GM12878 (cell line): ENCODE data around the gene ADGRV1. TPM values are rescaled to one million over a fixed set of nuclear protein-coding genes. Genes with fewer than 3 reads are reported as not detected.

Source experiments
- ATAC-seq: fragments of 200-7000 bp; cut with Tn5 transposase; 3 replicates; pipeline ENCODE4 v1.9.1; 2020; ENCODE audit warnings: mild to moderate bottlenecking, moderate library complexity
- BruUV-seq: library from RNA; stranded (reverse); fragments of 400-500 nt; replicated peaks from 2 replicates; lab custom pipeline; 2021; lab: Mats Ljungman, UMichigan
- CTCF ChIA-PET: fragments of 300-600 bp; sonication (Branson Sonifier 250); formaldehyde crosslinking; extraction: SDS; loops from one replicate; lab custom pipeline; 2021; ENCODE audit warnings: inconsistent platforms; lab: Yijun Ruan, JAX
- POLR2A ChIA-PET: fragments of 350-600 bp; formaldehyde crosslinking; extraction: SDS; loops from one replicate; lab custom pipeline; 2021; ENCODE audit warnings: inconsistent platforms; lab: Charles Lee
- RAD21 ChIA-PET: fragments of 300-600 bp; sonication (Branson Sonifier 250); formaldehyde crosslinking; loops from one replicate; lab custom pipeline; 2023; ENCODE audit warnings: antibody characterized with exemption; ENCODE audit not compliant: unreplicated experiment; lab: Charles Lee
- SMC1A ChIA-PET: fragments of 300-600 bp; sonication (Branson Sonifier 250); formaldehyde crosslinking; loops from one replicate; lab custom pipeline; 2023; ENCODE audit not compliant: unreplicated experiment, uncharacterized antibody; lab: Charles Lee
- DNase-seq: peaks from one replicate; pipeline ENCODE4 v3.0.0-alpha.2; 2011; ENCODE audit warnings: low read depth, low spot score
- FAIRE-seq: peaks from 3 replicates; lab custom pipeline; 2011; peaks lifted over from hg19 to GRCh38; lab: Jason Lieb, UNC
- H2AFZ ChIP-seq: 2 replicates; pipeline ENCODE4 v1.6.0; 2011; ENCODE audit warnings: low read depth, low read length, control low read depth; ENCODE audit not compliant: control insufficient read depth
- H3K27ac ChIP-seq: 2 replicates; pipeline ENCODE4 v1.5.1; 2011; ENCODE audit warnings: control low read depth; ENCODE audit not compliant: control insufficient read depth, insufficient read depth
- H3K27me3 ChIP-seq, 2 experiments: replicated peaks in 1 of 2; 2 replicates each; pipeline versions ENCODE4 v1.6.0 to v1.6.1; 2011; ENCODE audit warnings: low read length in 1 of 2; ENCODE audit not compliant: control insufficient read depth in 2 of 2, insufficient read depth in 2 of 2
- H3K36me3 ChIP-seq, 2 experiments: 2 replicates each; pipeline ENCODE4 v1.5.1; 2011; ENCODE audit warnings: low read length in 1 of 2; ENCODE audit not compliant: control insufficient read depth in 2 of 2, insufficient read depth in 2 of 2
- H3K4me1 ChIP-seq: 2 replicates; pipeline ENCODE4 v1.6.1; 2011; ENCODE audit warnings: mild to moderate bottlenecking, low read length, moderate library complexity, mixed read lengths; ENCODE audit not compliant: control insufficient read depth, insufficient read depth
- H3K4me2 ChIP-seq: 2 replicates; pipeline ENCODE4 v1.6.0; 2011; ENCODE audit warnings: control low read depth; ENCODE audit not compliant: control insufficient read depth, insufficient read depth
- H3K4me3 ChIP-seq: fragments of 200-600 bp; sonication (generic); 2 replicates; pipeline ENCODE4 v1.5.1; 2016
- H3K79me2 ChIP-seq: 2 replicates; pipeline ENCODE4 v1.6.0; 2011; ENCODE audit warnings: low read length; ENCODE audit not compliant: control insufficient read depth, insufficient read depth
- H3K9ac ChIP-seq: 2 replicates; pipeline ENCODE4 v1.8.0; 2011; ENCODE audit warnings: low read length, control low read depth, mixed read lengths; ENCODE audit not compliant: control insufficient read depth, insufficient read depth
- H3K9me3 ChIP-seq: replicated peaks from 3 replicates; pipeline ENCODE4 v1.5.1; 2011; ENCODE audit warnings: mild to moderate bottlenecking, low read length; ENCODE audit not compliant: control insufficient read depth, insufficient read depth
- H4K20me1 ChIP-seq: 2 replicates; pipeline ENCODE4 v1.6.0; 2011; ENCODE audit not compliant: control insufficient read depth, insufficient read depth
- CHD1 ChIP-seq: IDR thresholded peaks from 2 replicates; pipeline ENCODE4 v1.6.1; 2012; ENCODE audit warnings: low read depth, low read length, improper control_type of control experiment
- CHD2 ChIP-seq: IDR thresholded peaks from 2 replicates; pipeline ENCODE4 v1.6.1; 2011; ENCODE audit warnings: low read depth, low read length, improper control_type of control experiment, borderline replicate concordance
- CHD4 ChIP-seq: fragments of 200-600 bp; sonication (generic); IDR thresholded peaks from 2 replicates; pipeline ENCODE4 v1.6.1; 2016; ENCODE audit warnings: mild to moderate bottlenecking
- DPF2 ChIP-seq: fragments of 450-650 bp; IDR thresholded peaks from 2 replicates; pipeline ENCODE4 v1.6.1; 2017; ENCODE audit warnings: mild to moderate bottlenecking
- ESRRA ChIP-seq: IDR thresholded peaks from 2 replicates; pipeline ENCODE4 v1.6.1; 2012; ENCODE audit warnings: mild to moderate bottlenecking, low read length, improper control_type of control experiment
- NRF1 ChIP-seq: conservative IDR thresholded peaks from 2 replicates; pipeline ENCODE4 v1.6.1; 2011; ENCODE audit warnings: mild to moderate bottlenecking, low read depth, low read length, improper control_type of control experiment
- PML ChIP-seq: IDR thresholded peaks from 2 replicates; pipeline ENCODE4 v1.6.1; 2012; ENCODE audit warnings: low read length, inconsistent platforms
- POLR2AphosphoS5 ChIP-seq: IDR thresholded peaks from 2 replicates; pipeline ENCODE4 v1.6.1; 2011; ENCODE audit warnings: mild to moderate bottlenecking, low read length, inconsistent platforms
- SIX5 ChIP-seq: IDR thresholded peaks from 2 replicates; pipeline ENCODE4 v1.6.1; 2011; ENCODE audit warnings: mild to moderate bottlenecking, low read depth, low read length, moderate library complexity; ENCODE audit not compliant: severe bottlenecking
- SMAD5 ChIP-seq: IDR thresholded peaks from 2 replicates; pipeline ENCODE4 v1.6.1; 2016; ENCODE audit warnings: antibody characterized with exemption, low read depth
- SMC3 ChIP-seq: IDR thresholded peaks from 2 replicates; pipeline ENCODE4 v1.6.1; 2011; ENCODE audit warnings: low read length, improper control_type of control experiment, borderline replicate concordance
- SREBF2 ChIP-seq: IDR thresholded peaks from 2 replicates; pipeline ENCODE4 v1.6.1; 2012; ENCODE audit warnings: mild to moderate bottlenecking, low read length
- SUZ12 ChIP-seq: fragments of 200-600 bp; sonication (generic); IDR thresholded peaks from one replicate; pipeline ENCODE4 v1.6.1; 2018; ENCODE audit warnings: antibody characterized with exemption, mild to moderate bottlenecking; ENCODE audit not compliant: unreplicated experiment
- ZNF384 ChIP-seq: IDR thresholded peaks from 2 replicates; pipeline ENCODE4 v1.6.1; 2012; ENCODE audit warnings: low read depth, mild to moderate bottlenecking, low read length, improper control_type of control experiment, borderline replicate concordance
- WGBS: methylation state at CpG from one replicate; pipeline ENCODE4 v1.1.6; 2016; ENCODE audit warnings: low lambda C conversion rate; ENCODE audit not compliant: insufficient replicate concordance, insufficient coverage; ENCODE audit errors: missing lambda C conversion rate; 5-methylcytosine and 5-hydroxymethylcytosine counted together
- in situ Hi-C: fragments of 300-500 bp; cut with MboI; formaldehyde crosslinking; loops from 9 replicates; pipeline ENCODE4 v1.14.3; 2018; ENCODE audit warnings: mixed read lengths
- intact Hi-C: fragments of 100-400 bp; cut with micrococcal nuclease; formaldehyde crosslinking; loops from one replicate; pipeline ENCODE4 v1.14.2; 2022; ENCODE audit not compliant: unreplicated experiment
- polyA plus RNA-seq, 11 experiments: library from polyadenylated mRNA; depleted of rRNA in 4 of 11; unstranded in 6 of 11; stranded (reverse) in 5 of 11; fragments of >200 nt; fragmentation: Nextera tagmentation in 4 of 11; fragmentation: Illumina TruSeq in 1 of 11; extraction: Ambion mirVana in 4 of 11; extraction: Trizol in 1 of 11; gene quantifications; 1 replicate in 1 of 11; 2 replicates in 10 of 11; pipeline versions ENCODE4 v1.2.1 to v1.2.3, GENCODE V29; 2011 to 2016; ENCODE audit warnings: inconsistent platforms in 2 of 11, missing spikeins in 2 of 11, low read depth in 1 of 11
- total RNA-seq, 4 experiments: library from RNA; depleted of rRNA in 3 of 4; stranded (reverse); fragments of >200 nt in 3 of 4; fragmentation: Illumina TruSeq in 1 of 4; extraction: Trizol in 1 of 4; gene quantifications; 2 replicates each; pipeline versions ENCODE4 v1.2.1 to v1.2.3, GENCODE V29; 2013 to 2021
- TF ChIP-seq, protein P1 (sequence below): fragments of 450-650 bp; IDR thresholded peaks from 2 replicates; pipeline ENCODE4 v1.6.1; 2016; ENCODE audit warnings: mild to moderate bottlenecking
- TF ChIP-seq, protein P2 (sequence below): fragments of 450-650 bp; IDR thresholded peaks from 2 replicates; pipeline ENCODE4 v1.6.1; 2014; ENCODE audit warnings: mild to moderate bottlenecking
- TF ChIP-seq, protein P3 (sequence below): fragments of 450-650 bp; IDR thresholded peaks from 2 replicates; pipeline ENCODE4 v1.6.1; 2016; ENCODE audit warnings: mild to moderate bottlenecking

Gene ADGRV1
- total and polyA plus RNA-seq, 10 of the 15 experiments (the other 5 are each of a cell fraction or from before 2014, with no cell fraction given): 0.04 to 8.1 (median 0.16) TPM; not detected in 1

DNA sequence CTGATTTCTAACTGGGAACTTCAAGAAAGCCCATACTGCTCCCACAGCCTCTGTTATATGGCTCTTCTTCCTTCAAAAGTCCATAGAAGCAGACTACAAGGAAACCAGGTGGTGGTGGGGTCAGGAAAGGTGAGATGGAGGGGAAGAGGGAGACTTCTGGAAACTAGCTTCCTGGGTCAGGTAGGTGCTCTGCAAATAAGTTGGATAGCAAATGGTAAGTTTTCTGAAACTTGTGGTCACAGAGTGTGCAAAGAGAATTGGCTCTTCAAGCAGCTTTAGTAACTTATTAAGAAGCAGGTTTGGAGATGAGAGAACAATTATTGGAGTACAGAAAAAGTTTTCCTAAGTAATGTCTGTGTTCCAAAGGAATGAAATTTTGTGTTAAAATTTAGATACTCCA lies 316.9 kb downstream of the ADGRV1 start:
- SMC1A ChIA-PET: interaction anchor here (1.3 kb wide), 1 partner anchor 13 kb away, joined by 5 read pairs; no protein-coding TSS in a partner anchor
- no peaks in the 10 kb centered on the region for H3K79me2 ChIP-seq
- no peak overlapping the region for H2AFZ ChIP-seq
- no peaks in the 10 kb centered on the region for H3K36me3 ChIP-seq
- no peak overlapping the region for H3K4me3 ChIP-seq
- TF ChIP-seq PML: no peak
- TF ChIP-seq, protein P1, sequence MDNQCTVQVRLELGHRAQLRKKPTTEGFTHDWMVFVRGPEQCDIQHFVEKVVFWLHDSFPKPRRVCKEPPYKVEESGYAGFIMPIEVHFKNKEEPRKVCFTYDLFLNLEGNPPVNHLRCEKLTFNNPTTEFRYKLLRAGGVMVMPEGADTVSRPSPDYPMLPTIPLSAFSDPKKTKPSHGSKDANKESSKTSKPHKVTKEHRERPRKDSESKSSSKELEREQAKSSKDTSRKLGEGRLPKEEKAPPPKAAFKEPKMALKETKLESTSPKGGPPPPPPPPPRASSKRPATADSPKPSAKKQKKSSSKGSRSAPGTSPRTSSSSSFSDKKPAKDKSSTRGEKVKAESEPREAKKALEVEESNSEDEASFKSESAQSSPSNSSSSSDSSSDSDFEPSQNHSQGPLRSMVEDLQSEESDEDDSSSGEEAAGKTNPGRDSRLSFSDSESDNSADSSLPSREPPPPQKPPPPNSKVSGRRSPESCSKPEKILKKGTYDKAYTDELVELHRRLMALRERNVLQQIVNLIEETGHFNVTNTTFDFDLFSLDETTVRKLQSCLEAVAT: no peak
- no peak for TF ChIP-seq CHD4
- TF ChIP-seq, protein P2, sequence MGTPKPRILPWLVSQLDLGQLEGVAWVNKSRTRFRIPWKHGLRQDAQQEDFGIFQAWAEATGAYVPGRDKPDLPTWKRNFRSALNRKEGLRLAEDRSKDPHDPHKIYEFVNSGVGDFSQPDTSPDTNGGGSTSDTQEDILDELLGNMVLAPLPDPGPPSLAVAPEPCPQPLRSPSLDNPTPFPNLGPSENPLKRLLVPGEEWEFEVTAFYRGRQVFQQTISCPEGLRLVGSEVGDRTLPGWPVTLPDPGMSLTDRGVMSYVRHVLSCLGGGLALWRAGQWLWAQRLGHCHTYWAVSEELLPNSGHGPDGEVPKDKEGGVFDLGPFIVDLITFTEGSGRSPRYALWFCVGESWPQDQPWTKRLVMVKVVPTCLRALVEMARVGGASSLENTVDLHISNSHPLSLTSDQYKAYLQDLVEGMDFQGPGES: no peak
- TF ChIP-seq SIX5: no peak
- H3K9me3 ChIP-seq: no peaks in the 10 kb centered on the region
- H3K4me1 ChIP-seq: no peaks in the 10 kb centered on the region
- CTCF ChIA-PET: interaction anchor here (1.7 to 1.8 kb wide), 2 partner anchors 10 to 11 kb away, joined by 4 to 8 read pairs; no protein-coding TSS in a partner anchor
- RAD21 ChIA-PET: no interaction called here
- no peak overlapping the region for H3K9ac ChIP-seq
- POLR2A ChIA-PET: no interaction called here
- intact Hi-C loops (no loop called here), in situ Hi-C loops (no loop called here)
- no peak for DNase-seq
- no peak overlapping the region for H3K27ac ChIP-seq
- FAIRE-seq: no peak
- no peaks in the 10 kb centered on the region for H3K27me3 ChIP-seq
- BruUV-seq: no TSS peak
- no peaks in the 10 kb centered on the region for H4K20me1 ChIP-seq
- ATAC-seq: no peak
- no peak overlapping the region for H3K4me2 ChIP-seq

DNA sequence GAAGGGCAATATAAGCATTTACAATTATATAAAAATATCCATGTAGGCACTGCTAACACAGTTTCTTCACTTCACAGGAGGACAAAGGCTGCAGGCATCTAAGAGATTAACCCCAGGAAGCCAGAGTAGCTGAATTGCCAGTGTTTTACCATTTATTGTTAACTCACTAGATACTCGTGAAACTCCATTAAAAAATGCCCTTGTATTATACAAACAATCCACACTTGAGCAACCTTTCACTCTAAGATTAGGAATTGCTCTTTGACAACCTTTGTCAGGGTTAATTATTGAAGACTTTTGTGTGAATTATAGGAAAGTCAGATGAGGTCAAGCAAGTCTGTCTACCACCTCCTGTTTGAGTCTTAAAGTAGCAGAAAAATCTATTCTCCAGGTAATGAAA lies 317.8 kb downstream of the ADGRV1 start:
- ChIA-PET SMC1A (no interaction called here), RAD21 (no interaction called here), POLR2A (no interaction called here), CTCF (no interaction called here)
- Histone ChIP-seq H2AFZ (no peak overlapping the region), H3K79me2 (no peaks in the 10 kb centered on the region), H3K9me3 (no peaks in the 10 kb centered on the region), H3K4me3 (no peak overlapping the region), H3K4me1 (no peaks in the 10 kb centered on the region), H3K27me3 (no peaks in the 10 kb centered on the region), H3K36me3 (no peaks in the 10 kb centered on the region), H4K20me1 (no peaks in the 10 kb centered on the region), H3K4me2 (no peak overlapping the region), H3K9ac (no peak overlapping the region), H3K27ac (no peak overlapping the region)
- BruUV-seq: no TSS peak
- intact Hi-C loops: no loop called here
- ATAC-seq (no peak), DNase-seq (no peak), FAIRE-seq (no peak)
- in situ Hi-C loops: no loop called here
- WGBS: 0% methylated on average over 1 of the region's 1 CpG
- no peak for TF ChIP-seq CHD2
- no peak for TF ChIP-seq POLR2AphosphoS5
- no peak for TF ChIP-seq SMAD5
- no peak for TF ChIP-seq SMC3
- no peak for TF ChIP-seq NRF1
- TF ChIP-seq DPF2: no peak
- TF ChIP-seq SUZ12: no peak
- no peak for TF ChIP-seq SREBF2
- TF ChIP-seq, protein P3, sequence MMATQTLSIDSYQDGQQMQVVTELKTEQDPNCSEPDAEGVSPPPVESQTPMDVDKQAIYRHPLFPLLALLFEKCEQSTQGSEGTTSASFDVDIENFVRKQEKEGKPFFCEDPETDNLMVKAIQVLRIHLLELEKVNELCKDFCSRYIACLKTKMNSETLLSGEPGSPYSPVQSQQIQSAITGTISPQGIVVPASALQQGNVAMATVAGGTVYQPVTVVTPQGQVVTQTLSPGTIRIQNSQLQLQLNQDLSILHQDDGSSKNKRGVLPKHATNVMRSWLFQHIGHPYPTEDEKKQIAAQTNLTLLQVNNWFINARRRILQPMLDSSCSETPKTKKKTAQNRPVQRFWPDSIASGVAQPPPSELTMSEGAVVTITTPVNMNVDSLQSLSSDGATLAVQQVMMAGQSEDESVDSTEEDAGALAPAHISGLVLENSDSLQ: no peak
- TF ChIP-seq ZNF384: no peak
- no peak for TF ChIP-seq CHD1
- TF ChIP-seq ESRRA: no peak
